Activated B cell treated with CpG ODN at 0.5 μM for 24 hours (primary cell): ENCODE measurements around the gene TUBB4B. TPM values are rescaled to one million over a fixed set of nuclear protein-coding genes. Genes with fewer than 3 reads are reported as not detected.
"Not testable (repeated sequence)": the region's sequence is repeated elsewhere in the genome, so short reads cannot be mapped to it uniquely, and the experiment has no call there.

Experiments
- ATAC-seq: fragments of 200-7000 bp; cut with Tn5 transposase; one replicate; pipeline ENCODE4 v1.10.0; 2021; ENCODE audit warnings: low read depth, mild to moderate bottlenecking, moderate library complexity
- CTCF ChIA-PET: fragments of 350-600 bp; sonication (Branson Sonifier 250); formaldehyde crosslinking; loops from one replicate; lab custom pipeline; 2021; ENCODE audit warnings: antibody characterized with exemption; lab: Charles Lee
- POLR2A ChIA-PET: fragments of 350-600 bp; sonication (Branson Sonifier 250); formaldehyde crosslinking; loops from one replicate; lab custom pipeline; 2021; ENCODE audit warnings: antibody characterized with exemption; lab: Charles Lee
- DNase-seq: peaks from one replicate; pipeline ENCODE4 v3.0.0; 2022
- H3K27ac Mint-ChIP-seq: one replicate; pipeline ENCODE4 v1.8.0; 2020; ENCODE audit warnings: mixed read lengths
- H3K27me3 Mint-ChIP-seq: one replicate; pipeline ENCODE4 v1.8.0; 2021; ENCODE audit warnings: mixed read lengths
- H3K36me3 Mint-ChIP-seq: one replicate; pipeline ENCODE4 v1.8.0; 2021; ENCODE audit warnings: low read depth, mixed read lengths
- H3K4me1 Mint-ChIP-seq: one replicate; pipeline ENCODE4 v1.8.0; 2021; ENCODE audit warnings: mixed read lengths
- H3K4me3 Mint-ChIP-seq: one replicate; pipeline ENCODE4 v1.8.0; 2020; ENCODE audit warnings: mild to moderate bottlenecking, mixed read lengths
- H3K9me3 Mint-ChIP-seq: one replicate; pipeline ENCODE4 v1.8.0; 2020; ENCODE audit warnings: mixed read lengths
- CTCF ChIP-seq: fragments of 200-600 bp; IDR thresholded peaks from one replicate; pipeline ENCODE4 v1.8.0; 2022; ENCODE audit warnings: antibody characterized with exemption, mild to moderate bottlenecking
- intact Hi-C: fragments of 100-400 bp; cut with micrococcal nuclease; formaldehyde crosslinking; loops from one replicate; pipeline ENCODE4 v1.15.1; 2024
- total RNA-seq: library from RNA; stranded (reverse); gene quantifications from 2 replicates; pipeline ENCODE4 v1.2.3, GENCODE V29; 2022

The TUBB4B gene
- total RNA-seq, 1 donor from 2014 or later, result 182 TPM

GRCh38 chr9:137236936-137237421 lies 4.1 kb upstream of the TUBB4B start:
- peak overlapping the region; percentile 41 for H3K4me3 Mint-ChIP-seq
- intact Hi-C loops, result loop anchor here (1.0 kb wide), 6 partner anchors 37 to 208 kb away; partner anchors contain the start of genes ANAPC2, NPDC1, SSNA1 and TPRN
- no peaks in the 10 kb centered on the region for H3K9me3 Mint-ChIP-seq
- H3K27ac Mint-ChIP-seq, result no peak overlapping the region
- peaks cover 47% of the 10 kb centered on the region for H3K4me1 Mint-ChIP-seq
- no peak for TF ChIP-seq CTCF
- ChIA-PET CTCF (interaction anchor here (0.6 to 1.9 kb wide), 30 partner anchors 10 to 344 kb away, joined by 3 to 13 read pairs (median 4); partner anchors contain the start of genes ANAPC2, MAN1B1, NDOR1 and NELFB), POLR2A (interaction anchor here (0.6 to 1.8 kb wide), 16 partner anchors 11 to 208 kb away, joined by 3 to 9 read pairs (median 6); partner anchors contain the start of genes ANAPC2, DPP7, MAN1B1 and SSNA1)
- H3K36me3 Mint-ChIP-seq, result peaks cover 3% of the 10 kb centered on the region
- no peaks in the 10 kb centered on the region for H3K27me3 Mint-ChIP-seq
- DNase-seq, result no peak
- ATAC-seq, result no peak

- TF ChIP-seq CTCF, result no peak
- H3K27me3 Mint-ChIP-seq, result no peaks in the 10 kb centered on the region
Measured at GRCh38 chr9:137237759-137238726, 3.0 kb upstream of the TUBB4B start.

GRCh38 chr9:137239541-137240200 lies 1.4 kb upstream of the TUBB4B start:
- not testable (repeated sequence) for DNase-seq, ATAC-seq, H3K27me3 Mint-ChIP-seq, H3K9me3 Mint-ChIP-seq
- Mint-ChIP-seq H3K27ac (peak overlapping the region; percentile 66), H3K4me1 (peaks cover 60% of the 10 kb centered on the region), H3K36me3 (peaks cover 25% of the 10 kb centered on the region), H3K4me3 (peak overlapping the region; percentile 70)
- intact Hi-C loops, result loop anchor here (2.0 to 5.0 kb wide), 6 partner anchors 29 to 449 kb away; partner anchors contain the start of genes EXD3, NOXA1, TMEM141 and TOR4A
- POLR2A ChIA-PET, result interaction anchor here (0.6 to 6.2 kb wide), 31 partner anchors 13 to 835 kb away, joined by 3 to 160 read pairs (median 5); partner anchors contain the start of genes ABCA2, ANAPC2, ARRDC1 and DPP7
- CTCF ChIA-PET, result interaction anchor here (1.3 kb wide), 1 partner anchor 110 kb away, joined by 3 read pairs; no protein-coding TSS in a partner anchor

More at GRCh38 chr9:137237759-137238726, 3.0 kb upstream of the TUBB4B start:
- ATAC-seq (no peak), DNase-seq (no peak)
- Mint-ChIP-seq H3K27ac (no peak overlapping the region), H3K9me3 (no peaks in the 10 kb centered on the region), H3K36me3 (peaks cover 13% of the 10 kb centered on the region), H3K4me1 (peaks cover 56% of the 10 kb centered on the region), H3K4me3 (no peak overlapping the region)
- intact Hi-C loops, result no loop called here
- CTCF ChIA-PET, result interaction anchor here (0.6 to 1.9 kb wide), 6 partner anchors 20 to 191 kb away, joined by 3 to 13 read pairs (median 4); no protein-coding TSS in a partner anchor
- POLR2A ChIA-PET, result interaction anchor here (0.6 to 1.8 kb wide), 3 partner anchors 48 to 70 kb away, joined by 4 to 9 read pairs (median 8); partner anchors contain the start of genes ANAPC2 and SSNA1

- ATAC-seq (peak; percentile 16), DNase-seq (no peak)
- peak overlapping the region; percentile 70 for H3K4me3 Mint-ChIP-seq
- H3K4me1 Mint-ChIP-seq, result peaks cover 53% of the 10 kb centered on the region
- H3K27ac Mint-ChIP-seq, result peak overlapping the region; percentile 66
- ChIA-PET CTCF (interaction anchor here (1.3 to 1.6 kb wide), 3 partner anchors 23 to 194 kb away, joined by 3 to 6 read pairs (median 4); partner anchors contain the start of gene NPDC1), POLR2A (interaction anchor here (0.6 to 6.2 kb wide), 66 partner anchors 9 to 836 kb away, joined by 3 to 160 read pairs (median 4); partner anchors contain the start of genes ABCA2, AJM1, ANAPC2 and ARRDC1)
- intact Hi-C loops, result loop anchor here (2.0 to 5.0 kb wide), 6 partner anchors 28 to 450 kb away; partner anchors contain the start of genes EXD3, NOXA1, TMEM141 and TOR4A
- no peaks in the 10 kb centered on the region for H3K27me3 Mint-ChIP-seq
- TF ChIP-seq CTCF, result no peak
- no peaks in the 10 kb centered on the region for H3K9me3 Mint-ChIP-seq
- H3K36me3 Mint-ChIP-seq, result peaks cover 25% of the 10 kb centered on the region
Measured at GRCh38 chr9:137240318-137240840, 708 bp upstream of the TUBB4B start.
